ENCODE measurements around the gene VCPKMT. TPM values are rescaled to one million over a fixed set of nuclear protein-coding genes. Genes with fewer than 3 reads are reported as not detected.
A peak's percentile ranks its signal among the peaks of the same experiment; 100 is the strongest.

Gene VCPKMT
- total RNA-seq, result 3.7 and 5.4 TPM in 2 replicates

- DNase-seq (ENCODE audit: low read depth, low spot score), result peak; percentile 68
Observed at GRCh38 chr14:50116181-50116956, at the start of gene VCPKMT. VCPKMT (minus strand) TSS chr14:50116572; CDS start chr14:50116552, 20 bp downstream.

- no peak for DNase-seq (ENCODE audit: low read depth, low spot score)
Observed at GRCh38 chr14:50156111-50156510, 39.7 kb upstream of the VCPKMT start.

- DNase-seq (ENCODE audit: low read depth, low spot score), result no peak
Observed at GRCh38 chr14:50148799-50149198, 32.4 kb upstream of the VCPKMT start.

GRCh38 chr14:50139192-50139591 is 22.8 kb upstream of the VCPKMT start:
- DNase-seq (ENCODE audit: low read depth, low spot score), result no peak

GRCh38 chr14:50127802-50128201 is 11.4 kb upstream of the VCPKMT start:
- no peak for DNase-seq (ENCODE audit: low read depth, low spot score)

GRCh38 chr14:50123062-50123461 is 6.7 kb upstream of the VCPKMT start:
- no peak for DNase-seq (ENCODE audit: low read depth, low spot score)

GRCh38 chr14:50122291-50122690 is 5.9 kb upstream of the VCPKMT start:
- DNase-seq (ENCODE audit: low read depth, low spot score), result no peak

- DNase-seq (ENCODE audit: low read depth, low spot score), result no peak
Observed at GRCh38 chr14:50121486-50121885, 5.1 kb upstream of the VCPKMT start.

GRCh38 chr14:50117456-50117855 is 1.1 kb upstream of the VCPKMT start:
- DNase-seq (ENCODE audit: low read depth, low spot score), result no peak

GRCh38 chr14:50116966-50117365 is 594 bp upstream of the VCPKMT start:
- no peak for DNase-seq (ENCODE audit: low read depth, low spot score)

GRCh38 chr14:50113381-50114035 is 2.9 kb downstream of the VCPKMT start:
- no peak for DNase-seq (ENCODE audit: low read depth, low spot score)

- DNase-seq (ENCODE audit: low read depth, low spot score), result no peak
Observed at GRCh38 chr14:50110323-50111037, 5.9 kb downstream of the VCPKMT start.

- no peak for DNase-seq (ENCODE audit: low read depth, low spot score)
Observed at GRCh38 chr14:50109342-50109741, 7.0 kb downstream of the VCPKMT start.

GRCh38 chr14:50107850-50108249 is 8.5 kb downstream of the VCPKMT start:
- DNase-seq (ENCODE audit: low read depth, low spot score), result no peak

GRCh38 chr14:50106178-50106577 is 10.2 kb downstream of the VCPKMT start:
- DNase-seq (ENCODE audit: low read depth, low spot score), result no peak

- no peak for DNase-seq (ENCODE audit: low read depth, low spot score)
Observed at GRCh38 chr14:50103558-50103957, 12.8 kb downstream of the VCPKMT start.

- DNase-seq (ENCODE audit: low read depth, low spot score), result no peak
Observed at GRCh38 chr14:50101417-50101816, 15.0 kb downstream of the VCPKMT start.

GRCh38 chr14:50100805-50101204 is 15.6 kb downstream of the VCPKMT start:
- no peak for DNase-seq (ENCODE audit: low read depth, low spot score)

GRCh38 chr14:50099335-50099734 is 17.0 kb downstream of the VCPKMT start:
- DNase-seq (ENCODE audit: low read depth, low spot score), result no peak

- no peak for DNase-seq (ENCODE audit: low read depth, low spot score)
Observed at GRCh38 chr14:50095895-50096294, 20.5 kb downstream of the VCPKMT start.

GRCh38 chr14:50094056-50094755 is 22.2 kb downstream of the VCPKMT start:
- no peak for DNase-seq (ENCODE audit: low read depth, low spot score)

GRCh38 chr14:50093496-50093895 is 22.9 kb downstream of the VCPKMT start:
- no peak for DNase-seq (ENCODE audit: low read depth, low spot score)

All from pulmonary artery endothelial cell (primary cell).